OCI-LY3 (cell line): ENCODE data around the gene SERPINF2.
"Not testable (repeated sequence)": the region's sequence is repeated elsewhere in the genome, so short reads cannot be mapped to it uniquely, and the experiment has no call there.

Experiments used
- H2AFZ ChIP-seq: fragments of 200-600, 300-600 bp; shearing (Covaris generic); 2 replicates; pipeline ENCODE4 v1.6.0; 2014; ENCODE audit warnings: antibody characterized with exemption, low read depth, low read length
- H3K27ac ChIP-seq: fragments of 200-600, 300-600 bp; sonication (generic); 2 replicates; pipeline ENCODE4 v1.5.1; 2014; ENCODE audit warnings: mild to moderate bottlenecking, low read length, moderate library complexity, mixed read lengths
- H3K27me3 ChIP-seq: fragments of 200-600, 300-600 bp; sonication (generic); 2 replicates; pipeline ENCODE4 v1.6.1; 2014; ENCODE audit warnings: low read depth, low read length, mixed read lengths
- H3K36me3 ChIP-seq: fragments of 200-600, 300-600 bp; sonication (generic); replicated peaks from 2 replicates; pipeline ENCODE3; 2014; ENCODE audit warnings: low read depth, low read length, mixed read lengths
- H3K4me1 ChIP-seq: fragments of 300-600, 200-600 bp; sonication (generic); 2 replicates; pipeline ENCODE4 v1.6.1; 2014; ENCODE audit warnings: low read length, mixed read lengths
- H3K4me2 ChIP-seq: fragments of 200-600, 300-600 bp; sonication (generic); 2 replicates; pipeline ENCODE4 v1.6.1; 2014; ENCODE audit warnings: low read length, mixed read lengths
- H3K4me3 ChIP-seq: fragments of 300-600, 200-600 bp; sonication (generic); 2 replicates; pipeline ENCODE4 v1.5.1; 2014; ENCODE audit warnings: antibody characterized with exemption, mild to moderate bottlenecking, low read length, moderate library complexity
- H3K79me2 ChIP-seq: fragments of 300-600, 200-600 bp; shearing (Covaris generic); 2 replicates; pipeline ENCODE4 v1.6.1; 2014; ENCODE audit warnings: mild to moderate bottlenecking, low read length, mixed read lengths
- H3K9ac ChIP-seq: fragments of 300-600, 200-600 bp; shearing (Covaris generic); 2 replicates; pipeline ENCODE4 v1.6.0; 2014; ENCODE audit warnings: mild to moderate bottlenecking, low read length, moderate library complexity
- H3K9me3 ChIP-seq: fragments of 200-600, 300-600 bp; shearing (Covaris generic); 2 replicates; pipeline ENCODE4 v1.6.1; 2014; ENCODE audit warnings: low read length, mixed read lengths; ENCODE audit not compliant: insufficient read depth
- H4K20me1 ChIP-seq: fragments of 200-600, 300-600 bp; sonication (generic); 2 replicates; pipeline ENCODE4 v1.6.1; 2016; ENCODE audit warnings: low read length, mixed read lengths; ENCODE audit not compliant: insufficient read depth
- CTCF ChIP-seq: fragments of 200-600, 300-600 bp; sonication (generic); IDR thresholded peaks from 2 replicates; pipeline ENCODE4 v1.5.1; 2014; ENCODE audit warnings: antibody characterized with exemption, low read length, low read depth
- EZH2phosphoT487 ChIP-seq: fragments of 200-600 bp; shearing (Covaris generic); IDR thresholded peaks from 2 replicates; pipeline ENCODE4 v1.6.1; 2018; ENCODE audit warnings: antibody characterized with exemption, mixed run types, low read depth

SERPINF2 gene

GRCh38 chr17:1716912-1717695, 25.6 kb upstream of the SERPINF2 start:
- Histone ChIP-seq H3K4me1 (peaks cover 19% of the 10 kb centered on the region), H3K27me3 (no peaks in the 10 kb centered on the region), H3K79me2 (no peaks in the 10 kb centered on the region), H2AFZ (peak overlapping the region; percentile 91; the same call in 1 of the 2 replicates), H4K20me1 (no peaks in the 10 kb centered on the region), H3K4me3 (peak overlapping the region; percentile 96), H3K9ac (peak overlapping the region; percentile 99), H3K27ac (peak overlapping the region; percentile 95), H3K9me3 (no peaks in the 10 kb centered on the region), H3K36me3 (no peaks in the 10 kb centered on the region), H3K4me2 (peak overlapping the region; percentile 88)
- no peak for TF ChIP-seq EZH2phosphoT487
- TF ChIP-seq CTCF = no peak

DNA sequence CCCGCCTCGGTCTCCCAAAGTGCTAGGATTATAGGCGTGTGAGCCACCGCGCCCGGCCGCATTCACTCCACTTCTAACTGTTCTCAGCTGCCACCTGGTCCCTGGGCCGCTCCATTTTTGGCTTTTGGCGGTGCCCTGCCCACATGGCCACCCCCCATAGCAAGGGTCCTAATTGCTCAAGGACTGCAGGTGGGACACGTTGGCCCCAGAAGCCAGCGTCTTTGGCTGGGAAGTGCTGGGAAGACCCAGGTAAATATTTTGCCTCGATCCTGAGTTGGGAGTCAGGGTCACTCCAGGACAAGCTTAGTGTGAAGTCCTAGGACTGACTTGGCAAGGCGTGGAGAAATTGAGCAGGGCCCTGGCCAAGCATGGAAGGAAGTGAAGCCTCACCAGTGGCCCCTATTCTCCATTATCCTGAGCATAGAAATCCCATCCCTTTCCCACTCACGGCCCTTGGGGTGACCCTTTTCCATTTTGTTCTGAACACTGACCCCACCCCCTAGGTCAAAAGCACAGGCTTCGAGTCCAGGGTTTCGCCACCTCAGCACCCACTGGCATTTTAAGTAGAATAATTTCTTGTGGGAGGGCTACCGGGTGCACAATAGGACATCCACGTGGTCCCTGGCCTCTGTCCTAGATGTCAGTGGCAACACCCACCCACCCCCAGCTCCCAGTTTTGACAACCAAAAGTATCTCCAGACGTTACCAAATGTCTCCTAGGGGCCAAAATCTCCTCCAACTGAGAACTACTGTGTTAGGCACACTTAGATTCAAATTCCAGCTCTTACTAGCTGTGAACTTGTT, 24.1 kb upstream of the SERPINF2 start:
- Histone ChIP-seq H3K79me2 (no peaks in the 10 kb centered on the region), H3K4me2 (peak overlapping the region; percentile 88), H3K27ac (no peak overlapping the region), H3K27me3 (no peaks in the 10 kb centered on the region), H3K36me3 (no peaks in the 10 kb centered on the region), H3K4me1 (peaks cover 29% of the 10 kb centered on the region), H3K4me3 (peak overlapping the region; percentile 96; the same call in 1 of the 2 replicates), H3K9ac (peak overlapping the region; percentile 99; the same call in 1 of the 2 replicates), H4K20me1 (no peaks in the 10 kb centered on the region), H2AFZ (no peak overlapping the region), H3K9me3 (no peaks in the 10 kb centered on the region)
- TF ChIP-seq EZH2phosphoT487 (no peak), CTCF (no peak)

- Histone ChIP-seq H3K9me3 (no peaks in the 10 kb centered on the region), H3K27ac (no peak overlapping the region), H4K20me1 (no peaks in the 10 kb centered on the region), H3K27me3 (no peaks in the 10 kb centered on the region), H2AFZ (no peak overlapping the region), H3K36me3 (peaks cover 4% of the 10 kb centered on the region), H3K79me2 (peaks cover 11% of the 10 kb centered on the region), H3K4me1 (peaks cover 42% of the 10 kb centered on the region), H3K4me3 (peak overlapping the region; percentile 75), H3K4me2 (peak overlapping the region; percentile 93), H3K9ac (peak overlapping the region; percentile 54)
- TF ChIP-seq CTCF (peak; percentile 85), EZH2phosphoT487 (no peak)
These were observed 21.8 kb upstream of the SERPINF2 start for GRCh38 chr17:1720856-1721386.

DNA sequence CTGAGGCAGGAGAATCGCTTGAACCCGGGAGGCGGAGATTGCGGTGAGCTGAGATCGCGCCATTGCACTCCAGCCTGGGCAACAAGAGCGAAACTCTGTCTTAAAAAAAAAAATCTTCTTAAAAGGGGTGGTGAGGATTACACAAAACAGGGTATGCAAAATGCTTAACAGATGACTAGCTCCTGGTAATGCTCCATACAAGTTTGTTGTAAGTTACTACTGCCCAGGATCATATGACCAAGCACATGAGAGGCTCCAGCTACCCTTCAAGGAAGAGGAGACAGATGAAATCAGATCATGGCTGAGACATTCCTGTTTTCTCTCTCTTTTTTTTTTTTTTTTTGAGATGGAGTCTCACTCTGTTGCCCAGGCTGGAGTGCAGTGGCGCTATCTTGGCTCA, 20.6 kb upstream of the SERPINF2 start:
- Histone ChIP-seq H3K79me2 (peaks cover 21% of the 10 kb centered on the region), H3K4me2 (0 out of 2 replicates have a peak overlapping the region, but pooled peaks have one; percentile 14), H3K36me3 (peaks cover 14% of the 10 kb centered on the region), H3K27ac (peak overlapping the region; percentile 52), H2AFZ (peak overlapping the region; percentile 54; the same call in 1 of the 2 replicates), H3K4me1 (peaks cover 53% of the 10 kb centered on the region)
- not testable (repeated sequence) for H3K9ac ChIP-seq, H3K4me3 ChIP-seq, H3K27me3 ChIP-seq, H3K9me3 ChIP-seq, H4K20me1 ChIP-seq
